ENCODE measurements around the gene IDE.
"Not testable (repeated sequence)": the region's sequence is repeated elsewhere in the genome, so short reads cannot be mapped to it uniquely, and the experiment has no call there.

The IDE gene

GRCh38 chr10:92405419-92405924 is 168.4 kb downstream of the IDE start:
- DNase-seq (ENCODE audit: low read depth): no peak
- H3K4me3 ChIP-seq (ENCODE audit: low read length): no peak overlapping the region
- no peak for TF ChIP-seq CTCF (IDR thresholded peaks at IDR 0.05; ENCODE audit: insufficient read depth, low read depth, low read length, missing control alignments)

- no peak for TF ChIP-seq CTCF (IDR thresholded peaks at IDR 0.05; ENCODE audit: insufficient read depth, low read depth, low read length, missing control alignments)
- DNase-seq (ENCODE audit: low read depth): no peak
- no peak overlapping the region for H3K4me3 ChIP-seq (ENCODE audit: low read length)
Observed at GRCh38 chr10:92404612-92405418, 169.1 kb downstream of the IDE start.

GRCh38 chr10:92402234-92402633 is 171.7 kb downstream of the IDE start:
- not testable (repeated sequence) for H3K4me3 ChIP-seq (ENCODE audit: low read length); DNase-seq (ENCODE audit: low read depth)

All from epithelial cell of esophagus (primary cell).